GM19043 (cell line): ENCODE data around the gene EPHB2.

ENCODE experiments used
- ATAC-seq: cut with Tn5 transposase; IDR thresholded peaks from one replicate; pipeline ENCODE4 v1.9.1; 2021; ENCODE audit warnings: low read depth; ENCODE audit not compliant: unreplicated experiment

EPHB2 gene

DNA sequence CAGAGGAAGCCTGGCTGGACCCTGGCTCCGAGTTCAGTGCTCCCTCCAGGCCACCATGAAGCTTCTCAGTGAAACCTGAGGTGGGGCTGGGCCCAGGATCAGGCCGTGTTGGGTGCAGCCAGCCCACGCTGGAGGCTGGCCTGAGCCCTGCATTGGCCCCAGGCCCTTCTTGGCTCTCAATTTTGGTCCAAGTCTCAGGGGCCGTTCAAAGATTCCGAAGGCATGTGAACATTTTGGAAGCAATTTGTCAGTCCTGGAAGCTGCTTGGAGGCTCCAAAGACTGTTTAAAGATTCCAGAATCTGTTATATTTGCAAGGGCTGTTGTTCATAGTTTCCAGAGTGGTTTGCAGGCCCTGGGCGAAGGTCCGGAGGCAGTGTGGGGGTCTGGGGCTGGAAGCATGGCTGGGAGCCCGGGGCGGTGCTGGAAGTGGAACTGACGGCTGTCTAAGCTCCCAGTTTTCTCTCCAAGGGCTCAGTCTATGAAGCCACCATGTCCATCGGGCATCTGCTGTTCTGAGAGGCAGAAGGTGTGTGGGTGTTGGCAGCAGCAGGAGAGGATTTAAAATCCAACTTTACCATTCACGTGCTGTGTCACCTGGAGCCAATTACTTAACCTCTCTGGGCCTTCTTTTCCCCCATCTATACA is 104.9 kb downstream of the EPHB2 start:
- no peak for ATAC-seq

DNA sequence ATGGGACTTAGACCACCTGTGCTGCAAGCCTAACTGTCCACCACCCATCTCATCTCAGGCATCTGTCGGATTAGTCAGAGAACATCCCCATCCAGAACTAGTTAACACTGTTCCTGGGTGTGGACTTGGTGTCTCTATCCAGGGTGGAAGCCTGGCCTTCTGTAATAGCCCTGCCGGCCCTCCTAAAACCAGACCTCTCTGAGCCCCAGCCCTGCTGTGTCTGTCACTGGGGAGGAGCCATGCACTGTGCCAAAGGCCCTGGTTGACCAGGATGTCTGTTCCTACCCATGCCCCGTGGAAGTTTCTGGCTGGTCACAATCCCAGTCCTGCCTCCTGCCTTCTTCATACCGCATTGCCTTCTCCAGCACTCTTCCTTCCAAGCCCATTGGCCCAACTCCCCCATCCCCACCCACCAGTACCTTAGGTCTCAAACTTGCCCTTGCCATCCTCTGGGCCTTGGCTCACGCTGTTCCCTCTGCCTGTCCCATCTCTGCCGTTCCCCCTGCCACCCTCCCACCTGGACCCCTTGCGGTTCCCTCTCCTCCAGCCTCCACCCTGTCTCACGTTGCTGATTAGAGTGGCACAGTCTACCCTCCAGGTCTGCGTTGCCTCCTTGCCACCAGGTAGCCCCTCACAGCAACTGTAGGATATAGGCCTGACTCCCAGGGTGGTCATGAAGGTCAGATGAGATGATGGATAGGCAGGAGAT is 105.6 kb downstream of the EPHB2 start:
- no peak for ATAC-seq

DNA sequence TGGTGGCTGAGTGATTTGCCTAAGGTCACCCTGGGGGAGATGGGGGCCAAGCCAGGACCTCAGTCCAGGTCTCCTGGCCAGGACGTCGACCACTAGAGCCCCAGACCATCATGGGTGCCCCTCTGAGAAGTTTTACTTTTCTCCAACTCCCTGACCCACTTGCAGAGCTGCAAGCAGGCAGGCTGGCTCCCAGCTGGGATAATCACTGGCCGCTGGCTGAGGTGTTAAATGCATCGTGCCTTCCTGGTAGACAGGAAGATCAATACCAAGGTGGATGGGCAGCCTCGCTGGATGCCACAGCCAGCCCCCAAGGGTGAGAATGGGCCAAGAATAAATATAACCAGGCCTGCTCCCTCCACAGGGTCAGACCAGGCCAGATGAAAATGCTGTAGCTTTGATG is 106.2 kb downstream of the EPHB2 start:
- no peak for ATAC-seq

DNA sequence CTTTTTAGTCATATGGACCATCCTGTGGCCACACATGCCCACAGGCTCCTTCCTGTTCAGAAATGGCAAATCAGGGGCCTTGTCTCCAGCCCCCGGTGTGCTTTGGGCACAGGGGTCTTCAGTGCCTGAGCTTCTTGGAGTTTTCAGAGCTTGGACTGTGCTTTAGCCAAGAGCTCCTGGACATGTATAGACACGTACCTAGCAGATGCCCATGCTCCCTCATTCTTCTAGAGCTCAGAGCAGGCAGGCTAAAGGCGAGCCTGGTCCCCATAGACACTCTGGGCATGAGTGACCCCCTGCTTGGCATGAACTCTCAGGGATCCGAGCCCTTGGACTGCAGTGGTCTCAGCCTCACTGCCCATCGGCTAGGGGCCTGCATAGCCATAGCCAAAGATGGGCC is 106.8 kb downstream of the EPHB2 start:
- ATAC-seq: no peak

DNA sequence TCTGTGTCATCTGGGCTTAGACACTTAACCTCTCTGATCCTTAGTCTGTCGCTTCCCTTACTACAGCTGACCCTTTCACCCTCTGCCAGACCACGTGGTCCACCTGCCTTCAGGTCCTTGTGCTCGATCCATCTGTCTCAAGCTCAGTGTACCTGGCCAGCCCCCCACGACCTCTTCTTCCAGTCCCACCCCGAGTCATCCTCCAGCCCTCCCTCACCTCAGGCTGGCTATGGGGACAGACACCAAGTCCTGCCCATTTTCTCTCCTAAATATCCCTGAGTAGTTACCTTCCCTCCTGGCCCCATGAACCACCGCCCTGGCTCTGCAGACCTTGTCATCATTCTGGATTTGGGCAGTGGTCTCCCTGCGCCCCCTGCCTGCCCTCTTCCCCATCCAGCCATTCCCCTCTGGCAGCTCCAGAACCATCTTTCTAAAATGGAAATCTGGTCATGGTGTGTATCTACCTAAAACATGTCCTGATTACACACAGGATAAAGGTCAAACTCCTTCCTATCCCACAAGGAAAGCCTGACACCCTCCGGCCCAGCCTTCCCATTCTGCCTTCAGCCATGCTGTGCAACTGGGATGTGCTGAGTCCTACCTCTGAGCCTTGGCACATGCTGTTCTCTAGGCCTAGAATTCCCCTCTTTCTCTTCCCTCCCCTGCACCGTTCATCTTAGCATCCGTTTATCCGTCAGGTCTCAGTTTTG is 107.6 kb downstream of the EPHB2 start:
- ATAC-seq: no peak

DNA sequence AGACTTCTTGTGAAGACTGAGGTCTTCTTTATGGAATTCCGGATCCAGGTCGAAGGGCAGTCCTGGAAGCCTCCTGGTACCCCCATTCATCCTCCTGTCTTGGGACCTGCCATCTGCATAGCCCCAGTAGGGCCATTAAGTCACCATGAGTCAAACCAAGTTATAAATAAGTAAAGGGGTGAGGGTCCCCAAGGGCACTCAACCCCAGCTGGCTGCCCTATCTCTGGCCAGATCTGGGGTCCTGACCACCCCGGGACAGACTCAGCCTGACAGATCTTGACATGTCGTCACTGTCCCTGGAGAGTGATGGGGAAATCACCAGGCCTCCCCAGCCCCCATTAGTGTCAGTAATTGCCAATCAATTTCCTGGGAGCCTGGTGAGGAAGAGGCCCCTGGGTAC is 108.7 kb downstream of the EPHB2 start:
- no peak for ATAC-seq

DNA sequence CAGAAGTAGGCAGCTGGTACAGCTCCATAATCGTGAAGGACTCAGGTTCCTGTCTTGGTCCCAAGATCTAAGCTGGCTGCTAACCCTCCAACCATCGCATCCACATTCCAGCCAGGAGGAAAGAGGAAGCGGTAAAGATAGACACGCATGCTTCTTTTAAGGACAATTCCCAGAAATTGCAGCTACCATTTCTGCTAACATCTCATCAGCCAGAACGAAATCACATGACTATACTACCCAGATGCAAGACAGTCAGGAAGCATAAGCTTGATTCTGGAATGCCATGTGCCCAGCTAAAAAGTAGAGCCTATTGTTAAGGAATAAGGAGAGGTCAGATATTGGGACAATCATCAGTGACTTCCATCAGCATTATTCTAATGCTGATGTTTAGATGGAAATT is 110.4 kb downstream of the EPHB2 start:
- ATAC-seq: no peak

DNA sequence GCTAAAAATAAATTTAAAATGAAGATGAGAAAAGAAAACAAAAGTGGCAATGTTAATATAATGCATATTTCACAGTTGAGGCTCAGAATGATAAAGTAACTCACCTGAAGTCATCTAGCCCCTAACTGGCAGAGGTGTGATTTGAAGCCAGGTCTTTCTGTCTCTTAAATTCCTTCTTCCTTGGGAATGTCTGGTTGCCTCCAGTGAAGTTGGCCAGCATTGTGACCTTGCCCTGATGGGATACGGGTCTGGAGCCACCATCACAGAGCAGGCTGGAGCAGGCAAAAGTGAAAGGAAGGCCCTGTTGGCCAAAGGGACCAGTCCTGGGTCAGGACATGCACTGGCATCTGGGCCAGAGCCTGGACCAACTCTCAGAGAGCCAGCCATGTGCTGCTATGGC is 111.7 kb downstream of the EPHB2 start:
- no peak for ATAC-seq

DNA sequence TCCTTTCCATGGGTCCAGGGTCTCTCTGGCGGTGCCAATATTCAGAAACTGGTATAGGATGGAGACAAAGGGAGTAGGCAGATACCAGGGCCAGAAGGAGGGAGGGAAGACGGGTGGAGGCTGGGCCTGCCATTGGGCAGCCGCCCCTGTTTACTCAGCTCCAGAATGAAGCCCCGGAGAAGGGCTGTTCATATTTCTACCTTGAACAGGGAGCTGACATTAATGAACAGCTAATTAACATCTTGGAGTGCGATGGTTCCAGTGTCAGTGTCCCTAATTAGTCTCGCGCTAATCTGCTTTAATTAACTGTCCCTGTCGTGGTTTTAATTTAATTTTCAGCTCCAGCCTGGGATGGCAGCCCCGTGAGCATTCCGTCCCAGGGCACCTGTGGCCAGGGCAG is 113.8 kb downstream of the EPHB2 start:
- ATAC-seq: no peak

DNA sequence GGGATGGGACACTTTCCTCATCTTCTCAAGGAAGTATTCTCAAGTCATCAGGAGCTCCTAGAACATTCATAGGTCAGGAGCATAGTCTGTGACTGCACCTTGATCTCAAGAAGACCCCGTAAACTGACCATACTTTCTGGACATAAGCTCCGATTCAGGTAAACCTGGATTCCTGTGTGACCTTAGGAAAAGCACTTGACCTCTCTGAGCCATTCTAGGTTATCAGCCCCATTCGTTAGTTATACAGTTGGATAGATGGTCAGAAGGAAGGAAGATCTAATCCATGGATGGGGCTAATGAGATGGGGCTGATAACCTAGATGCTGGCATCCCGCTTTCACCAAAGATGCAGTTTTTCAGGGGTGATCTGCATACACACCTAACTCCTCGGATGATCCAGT is 114.3 kb downstream of the EPHB2 start:
- no peak for ATAC-seq

DNA sequence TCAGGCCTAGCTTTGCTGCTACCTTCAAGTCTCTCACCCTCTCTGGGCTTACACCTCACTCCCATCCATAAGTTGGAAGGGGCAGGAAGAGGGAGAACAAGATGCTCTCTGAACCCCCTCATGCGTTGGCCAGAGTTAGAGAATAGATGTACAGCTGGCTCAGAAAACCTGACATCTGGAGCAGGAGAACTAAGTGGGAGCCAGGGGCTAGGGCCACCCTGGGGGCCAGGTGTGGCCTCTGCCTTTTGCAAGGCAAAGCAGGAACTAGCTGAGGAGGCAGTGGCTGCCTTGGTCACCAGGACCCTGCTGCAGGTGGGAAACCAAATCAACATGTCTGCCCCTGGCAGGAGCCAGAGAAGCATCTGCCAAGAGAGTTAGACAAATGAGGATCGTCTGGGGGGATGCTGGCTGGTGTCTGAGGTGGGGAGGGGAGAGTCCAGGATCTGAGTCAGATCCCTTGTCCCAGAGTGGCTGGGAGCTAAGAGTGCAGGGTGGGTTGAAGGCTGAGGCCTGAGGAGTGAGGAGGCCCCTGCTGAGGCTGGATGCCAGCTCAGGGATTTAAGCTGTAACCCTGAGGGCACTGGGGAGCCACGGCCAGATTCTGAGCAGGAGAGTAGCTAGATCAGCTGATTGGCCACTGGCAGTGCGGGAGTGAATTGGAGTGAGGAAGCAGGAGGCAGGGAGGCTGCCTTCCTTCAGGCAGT is 115.0 kb downstream of the EPHB2 start:
- ATAC-seq: no peak

DNA sequence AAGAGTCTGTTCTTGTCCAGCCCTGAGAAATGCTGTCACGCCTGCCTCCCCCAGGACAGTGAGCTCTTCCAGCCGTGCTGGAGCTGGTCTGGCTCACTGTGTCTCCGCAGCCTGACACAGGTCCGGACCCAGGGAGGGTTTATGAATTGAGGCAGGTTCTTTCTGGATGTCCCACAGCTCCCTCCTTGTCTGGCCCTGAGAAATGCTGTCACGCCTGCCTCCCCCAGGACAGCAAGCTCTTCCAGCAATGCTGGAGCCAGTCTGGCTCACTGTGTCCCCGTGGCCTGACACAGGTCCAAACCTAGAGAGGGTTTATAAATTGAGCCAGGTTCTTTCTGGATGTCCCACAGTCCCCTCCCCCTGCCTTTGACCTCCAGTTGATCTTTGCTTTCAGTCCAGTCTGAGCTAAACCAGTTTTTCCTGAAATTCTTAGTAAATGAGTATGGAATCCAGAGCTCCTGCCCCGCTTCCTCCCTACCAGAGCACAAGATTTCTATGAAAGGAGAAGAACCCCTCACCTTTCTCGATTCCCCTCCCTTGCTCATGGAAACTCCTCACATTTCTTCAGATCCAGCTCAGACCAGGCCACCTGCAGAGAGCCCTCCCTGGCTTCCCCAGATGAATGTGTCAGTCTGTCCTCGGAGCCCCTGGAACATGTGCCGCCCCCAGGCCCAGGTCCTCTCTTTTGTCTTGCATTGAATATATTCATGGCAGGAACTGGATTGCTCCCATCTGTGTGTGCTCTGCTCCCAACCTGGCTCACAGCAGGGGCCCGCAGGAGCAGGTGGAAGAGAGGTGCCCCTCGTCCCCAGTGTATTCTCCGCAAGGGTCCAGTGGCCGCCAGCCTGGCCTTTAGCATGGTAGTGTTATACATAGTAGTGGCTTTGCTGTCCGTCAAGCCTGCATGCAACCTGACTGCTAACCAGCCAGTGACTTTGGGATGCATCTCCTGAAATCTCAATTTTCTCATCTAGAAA is 116.3 kb downstream of the EPHB2 start:
- ATAC-seq: no peak

DNA sequence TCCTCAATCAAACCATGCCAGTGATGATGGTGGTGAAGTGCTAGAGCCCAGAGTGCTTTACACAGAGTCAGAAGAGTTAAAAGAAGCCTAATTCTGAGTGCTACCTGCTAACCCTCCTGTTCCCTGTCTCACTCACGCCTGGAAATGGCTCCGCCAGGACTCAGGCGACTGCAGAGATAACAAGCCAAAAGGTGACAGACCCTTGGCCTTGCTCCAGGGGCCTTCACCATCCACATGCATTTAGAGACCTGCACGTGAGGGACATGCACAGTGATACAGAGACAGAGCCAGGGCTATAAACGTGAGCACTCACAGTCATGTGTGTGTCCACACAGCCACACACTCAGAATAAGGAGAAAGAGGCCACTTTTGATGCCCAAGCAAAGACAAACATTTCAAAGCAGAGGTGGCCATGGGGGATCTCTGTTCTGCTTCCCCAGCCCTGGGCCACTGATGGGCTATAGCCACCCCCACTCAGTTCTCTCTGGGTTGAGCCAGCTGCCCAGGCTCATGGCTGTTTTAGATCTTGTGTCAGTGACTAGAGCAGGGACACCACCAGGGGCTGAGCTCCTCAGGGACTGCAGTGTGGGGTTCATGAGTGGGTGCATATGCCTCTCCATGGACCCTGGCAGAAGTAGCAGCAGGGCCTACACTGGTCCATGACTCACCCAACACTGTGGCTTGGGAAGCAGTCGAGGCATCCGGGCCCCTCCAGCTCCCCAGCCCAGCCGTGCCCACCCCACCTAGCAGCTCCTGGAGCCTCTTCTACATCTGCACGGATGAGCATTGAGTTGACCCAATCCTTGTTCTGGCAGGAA is 117.2 kb downstream of the EPHB2 start:
- no peak for ATAC-seq

DNA sequence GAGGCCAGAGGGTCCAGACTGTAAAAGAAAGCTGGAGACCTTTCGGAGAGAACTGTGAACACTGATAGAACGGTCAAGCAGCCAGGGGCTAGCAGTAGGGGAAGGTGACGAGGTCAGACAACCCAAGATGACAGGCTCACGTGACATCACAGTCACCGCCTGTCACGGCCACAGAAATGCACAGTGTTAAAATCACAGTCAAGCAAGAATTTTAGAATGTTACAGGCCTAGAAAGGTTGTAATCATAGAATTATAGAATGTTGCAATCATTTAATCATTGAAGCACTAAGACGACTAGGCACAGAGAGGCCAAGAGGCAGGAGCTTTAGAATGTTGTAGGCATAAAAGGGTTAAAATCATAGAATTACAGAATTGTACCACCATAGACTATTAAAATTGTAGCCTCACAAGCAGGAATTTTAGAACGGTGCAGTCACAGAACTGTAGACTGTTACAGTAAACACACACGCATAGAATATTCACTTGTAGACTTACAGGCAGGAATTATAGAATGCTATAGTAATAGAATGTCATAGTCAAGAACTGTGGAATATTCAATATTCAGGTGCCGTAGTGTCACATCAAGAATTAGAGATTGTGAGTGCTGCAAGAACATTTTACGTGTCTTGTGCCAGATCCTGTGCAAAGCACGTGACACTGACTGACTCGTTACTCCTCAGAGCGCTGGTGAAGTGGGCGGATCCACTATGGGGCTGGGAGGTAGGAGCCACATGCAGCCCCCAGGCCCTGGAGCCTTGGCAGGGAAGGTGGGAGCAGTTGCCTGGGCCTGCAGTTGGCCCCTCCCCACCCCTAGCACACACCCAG is 118.1 kb downstream of the EPHB2 start:
- no peak for ATAC-seq

DNA sequence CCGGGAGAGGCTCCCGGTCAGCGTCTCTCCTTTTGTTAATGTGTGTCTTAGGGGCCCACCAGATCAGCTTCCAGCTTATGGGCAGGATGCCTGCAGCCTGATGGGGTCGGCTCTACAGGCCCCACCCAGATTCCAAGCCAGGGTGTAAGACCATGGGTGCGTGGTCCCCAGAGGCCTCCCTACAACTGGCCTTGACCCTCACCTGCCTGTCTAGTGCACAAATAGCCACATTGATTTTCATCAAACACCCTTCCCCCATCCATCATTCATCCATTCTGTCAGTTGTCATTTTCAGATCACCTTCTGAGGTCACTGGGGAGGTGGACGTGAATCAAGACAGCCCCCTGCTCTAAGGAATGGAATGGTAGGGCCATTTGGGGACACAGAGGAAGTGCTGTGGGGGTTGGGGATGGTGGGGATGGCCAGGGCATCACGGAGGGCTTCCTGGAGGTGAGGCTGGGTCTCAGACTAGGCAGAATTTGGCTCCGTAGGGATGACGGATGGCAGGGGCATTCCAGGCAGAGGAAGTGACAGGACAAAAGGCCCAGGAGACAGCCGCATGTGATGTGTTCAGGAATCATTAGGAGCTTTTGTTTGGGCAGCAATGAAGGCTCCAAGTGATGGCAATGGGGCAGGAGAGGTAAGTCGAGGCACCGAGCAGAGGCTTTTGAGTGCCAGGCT is 118.8 kb downstream of the EPHB2 start:
- ATAC-seq: no peak

DNA sequence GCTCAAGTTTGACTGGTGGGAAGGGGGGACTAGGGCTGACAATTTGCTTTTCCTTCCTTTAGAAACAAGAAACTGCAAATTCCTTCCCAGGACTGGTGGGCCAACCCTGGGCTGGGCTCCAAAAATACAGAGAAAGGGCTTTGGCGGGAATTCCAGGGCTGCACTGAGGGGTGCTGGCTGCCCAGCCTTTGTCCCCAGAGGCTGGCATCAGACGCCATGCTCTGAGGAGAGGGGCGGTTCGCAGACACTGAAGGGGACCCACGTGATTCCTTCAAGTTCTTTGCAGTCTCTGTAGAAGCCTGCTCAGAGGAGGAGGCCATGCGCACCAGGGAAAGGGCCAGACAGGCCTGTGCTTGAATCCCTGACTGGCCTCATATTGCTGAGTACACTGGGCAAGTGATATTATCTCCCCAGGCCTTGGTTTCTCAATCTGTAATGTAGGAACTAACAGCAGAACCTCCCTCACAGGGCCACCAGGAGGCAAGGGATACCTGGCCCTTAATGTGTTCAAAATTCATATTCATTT is 119.5 kb downstream of the EPHB2 start:
- ATAC-seq: no peak

DNA sequence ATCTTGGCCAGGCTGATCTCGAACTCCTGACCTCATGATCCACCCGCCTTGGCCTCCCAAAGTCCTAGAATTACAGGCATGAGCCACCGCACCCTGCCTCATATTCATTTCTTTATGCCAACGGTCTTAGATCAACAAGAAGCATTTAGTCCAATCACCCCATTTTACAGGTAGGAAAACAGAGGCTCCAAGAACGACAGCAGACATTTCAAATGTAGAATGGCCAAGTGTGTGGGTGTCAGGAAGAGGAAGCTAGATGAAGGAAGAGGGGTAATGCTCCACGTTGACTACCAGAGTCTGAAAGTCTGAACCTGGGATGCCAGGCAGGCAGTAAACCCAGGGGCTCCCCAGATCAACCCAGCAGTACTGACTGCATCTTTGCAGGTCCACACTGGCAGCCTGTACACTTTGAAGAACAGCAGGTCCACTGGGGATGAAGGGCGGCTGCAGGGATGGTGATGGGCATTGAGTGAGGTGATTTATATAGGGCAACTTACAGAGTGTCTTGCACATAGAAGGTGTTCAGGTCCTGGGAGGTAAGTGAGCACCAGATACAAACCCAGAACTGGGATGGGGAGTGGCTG is 120.2 kb downstream of the EPHB2 start:
- no peak for ATAC-seq
